Hepatocyte (in vitro differentiated cells): ENCODE results near the gene CDYL. TPM values are rescaled to one million over a fixed set of nuclear protein-coding genes. Genes with fewer than 3 reads are reported as not detected.

Experiments used
- DNase-seq: peaks from one replicate; pipeline ENCODE4 v3.0.0-alpha.2; 2016; ENCODE audit warnings: low spot score
- H2AFZ ChIP-seq: fragments of 200-600 bp; sonication (generic); 2 replicates; pipeline ENCODE4 v1.6.0; 2016; ENCODE audit warnings: antibody characterized with exemption, mild to moderate bottlenecking
- H3K27ac ChIP-seq: fragments of 200-600 bp; sonication (generic); 2 replicates; pipeline ENCODE4 v1.5.1; 2016; ENCODE audit warnings: mild to moderate bottlenecking
- H3K27me3 ChIP-seq: fragments of 200-600 bp; sonication (generic); 2 replicates; pipeline ENCODE4 v1.6.1; 2016
- H3K36me3 ChIP-seq: fragments of 200-600 bp; sonication (generic); replicated peaks from 2 replicates; pipeline ENCODE4 v1.5.1; 2016; ENCODE audit warnings: low read depth; ENCODE audit not compliant: insufficient read depth
- H3K4me1 ChIP-seq: fragments of 200-600 bp; sonication (generic); 2 replicates; pipeline ENCODE4 v1.5.1; 2016; ENCODE audit warnings: mild to moderate bottlenecking, moderate library complexity; ENCODE audit not compliant: insufficient read depth
- H3K4me2 ChIP-seq: fragments of 200-600 bp; sonication (generic); 2 replicates; pipeline ENCODE4 v1.6.0; 2016
- H3K4me3 ChIP-seq: fragments of 200-600 bp; sonication (generic); 2 replicates; pipeline ENCODE4 v1.5.1; 2016; ENCODE audit warnings: mild to moderate bottlenecking
- H3K79me2 ChIP-seq: fragments of 200-600 bp; sonication (generic); 2 replicates; pipeline ENCODE4 v1.6.0; 2017; ENCODE audit warnings: mild to moderate bottlenecking
- H3K9me2 ChIP-seq: fragments of 200-600 bp; sonication (generic); replicated peaks from 2 replicates; pipeline ENCODE4 v1.6.0; 2017; ENCODE audit warnings: mild to moderate bottlenecking; ENCODE audit not compliant: insufficient read depth
- H3K9me3 ChIP-seq: fragments of 200-600 bp; sonication (generic); 2 replicates; pipeline ENCODE4 v1.5.1; 2016; ENCODE audit warnings: low read depth, mild to moderate bottlenecking
- H4K20me1 ChIP-seq: fragments of 200-600 bp; sonication (generic); 2 replicates; pipeline ENCODE4 v1.6.0; 2016; ENCODE audit warnings: mild to moderate bottlenecking; ENCODE audit not compliant: insufficient read depth, poor library complexity, severe bottlenecking
- CTCF ChIP-seq: fragments of 200-600 bp; sonication (generic); IDR thresholded peaks from 2 replicates; pipeline ENCODE4 v1.5.1; 2016; ENCODE audit warnings: antibody characterized with exemption, mild to moderate bottlenecking; ENCODE audit not compliant: poor library complexity
- EZH2 ChIP-seq: fragments of 200-600 bp; sonication (generic); IDR thresholded peaks from 2 replicates; pipeline ENCODE4 v1.6.1; 2016; ENCODE audit warnings: antibody characterized with exemption, mild to moderate bottlenecking, borderline replicate concordance
- EZH2phosphoT487 ChIP-seq: fragments of 200-600 bp; sonication (generic); IDR thresholded peaks from one replicate; pipeline ENCODE4 v1.6.1; 2018; ENCODE audit warnings: antibody characterized with exemption, mild to moderate bottlenecking, low read depth, moderate library complexity; ENCODE audit not compliant: unreplicated experiment, severe bottlenecking
- WGBS: methylation state at CpG from one replicate; pipeline ENCODE4 v1.1.6; 2016; ENCODE audit warnings: low lambda C conversion rate; ENCODE audit errors: missing lambda C conversion rate; 5-methylcytosine and 5-hydroxymethylcytosine counted together
- polyA plus RNA-seq: library from polyadenylated mRNA; unstranded; fragments of >200 nt; fragmentation: Nextera tagmentation; extraction: Ambion mirVana; gene quantifications from 2 replicates; pipeline ENCODE4 v1.2.1, GENCODE V29; 2016
- total RNA-seq: library from RNA; depleted of rRNA; stranded (reverse); fragments of >200 nt; gene quantifications from 2 replicates; pipeline ENCODE4 v1.2.3, GENCODE V29; 2014

The CDYL gene
- total and polyA plus RNA-seq, 2 experiments from 2014 or later = 25.3 to 30.4 TPM

DNA sequence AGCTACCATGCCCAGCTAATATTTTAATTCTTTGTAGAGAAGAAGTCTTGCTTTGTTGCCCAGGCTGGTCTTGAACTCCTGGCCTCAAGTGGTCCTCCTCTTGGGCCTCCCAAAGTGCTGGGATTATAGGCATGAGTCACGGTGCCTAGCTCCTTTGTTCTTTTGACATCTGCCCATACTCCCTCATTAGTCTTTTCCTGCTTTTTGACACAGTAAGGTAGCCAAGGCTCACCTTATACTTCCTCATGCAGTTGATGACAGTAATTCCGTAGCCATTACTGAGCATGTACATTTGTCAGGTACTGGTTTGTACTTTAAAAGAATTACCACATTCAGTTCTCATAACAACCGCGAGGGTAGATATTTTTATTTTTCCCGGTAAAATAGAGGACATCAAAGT lies 76.7 kb downstream of the CDYL start:
- Histone ChIP-seq H4K20me1 (peaks cover 45% of the 10 kb centered on the region), H3K27me3 (no peaks in the 10 kb centered on the region)
- DNase-seq = no peak

GRCh38 chr6:4853349-4853748 lies 77.1 kb downstream of the CDYL start:
- H3K4me1 ChIP-seq = peaks cover 19% of the 10 kb centered on the region
- no peak for TF ChIP-seq CTCF
- TF ChIP-seq EZH2 = no peak
- no peak for TF ChIP-seq EZH2phosphoT487
- WGBS = 83% methylated on average over 4 of the region's 4 CpGs
- H2AFZ ChIP-seq = no peak overlapping the region
- H3K79me2 ChIP-seq = peaks cover 94% of the 10 kb centered on the region
- H3K27me3 ChIP-seq = no peaks in the 10 kb centered on the region
- H4K20me1 ChIP-seq = peaks cover 47% of the 10 kb centered on the region
- no peak for DNase-seq
- H3K4me3 ChIP-seq = no peak overlapping the region
- peak overlapping the region; percentile 57 for H3K27ac ChIP-seq
- no peaks in the 10 kb centered on the region for H3K36me3 ChIP-seq
- no peaks in the 10 kb centered on the region for H3K9me3 ChIP-seq
- no peaks in the 10 kb centered on the region for H3K9me2 ChIP-seq
- no peak overlapping the region for H3K4me2 ChIP-seq

More for the DNA sequence above, 76.7 kb downstream of the CDYL start:
- TF ChIP-seq EZH2 = no peak
- TF ChIP-seq EZH2phosphoT487 = no peak
- no peak for TF ChIP-seq CTCF
- H3K4me3 ChIP-seq = no peak overlapping the region
- no peaks in the 10 kb centered on the region for H3K9me3 ChIP-seq
- H3K79me2 ChIP-seq = peaks cover 94% of the 10 kb centered on the region
- no peak overlapping the region for H3K27ac ChIP-seq
- WGBS = 89% methylated on average over 5 of the region's 5 CpGs
- H2AFZ ChIP-seq = no peak overlapping the region
- no peak overlapping the region for H3K4me2 ChIP-seq
- H3K36me3 ChIP-seq = no peaks in the 10 kb centered on the region
- H3K9me2 ChIP-seq = no peaks in the 10 kb centered on the region
- peaks cover 19% of the 10 kb centered on the region for H3K4me1 ChIP-seq

GRCh38 chr6:4853782-4854511 lies 77.7 kb downstream of the CDYL start:
- no peak overlapping the region for H3K4me2 ChIP-seq

More at GRCh38 chr6:4853782-4854511, 77.7 kb downstream of the CDYL start:
- Histone ChIP-seq H3K9me2 (no peaks in the 10 kb centered on the region), H3K27me3 (no peaks in the 10 kb centered on the region), H2AFZ (no peak overlapping the region), H3K9me3 (no peaks in the 10 kb centered on the region), H3K27ac (peak overlapping the region; percentile 72), H3K4me3 (no peak overlapping the region), H3K79me2 (peaks cover 94% of the 10 kb centered on the region), H4K20me1 (peaks cover 50% of the 10 kb centered on the region), H3K36me3 (no peaks in the 10 kb centered on the region), H3K4me1 (peaks cover 13% of the 10 kb centered on the region)
- no peak for TF ChIP-seq CTCF
- no peak for TF ChIP-seq EZH2
- TF ChIP-seq EZH2phosphoT487 = no peak
- WGBS = 61% methylated on average over 16 of the region's 16 CpGs
- DNase-seq = peak; percentile 72
